ENCODE data around the gene BLOC1S1. TPM values are rescaled to one million over a fixed set of nuclear protein-coding genes. Genes with fewer than 3 reads are reported as not detected.

The BLOC1S1 gene
- total RNA-seq, 1 experiment from 2014 or later, result 85.5 TPM

DNA sequence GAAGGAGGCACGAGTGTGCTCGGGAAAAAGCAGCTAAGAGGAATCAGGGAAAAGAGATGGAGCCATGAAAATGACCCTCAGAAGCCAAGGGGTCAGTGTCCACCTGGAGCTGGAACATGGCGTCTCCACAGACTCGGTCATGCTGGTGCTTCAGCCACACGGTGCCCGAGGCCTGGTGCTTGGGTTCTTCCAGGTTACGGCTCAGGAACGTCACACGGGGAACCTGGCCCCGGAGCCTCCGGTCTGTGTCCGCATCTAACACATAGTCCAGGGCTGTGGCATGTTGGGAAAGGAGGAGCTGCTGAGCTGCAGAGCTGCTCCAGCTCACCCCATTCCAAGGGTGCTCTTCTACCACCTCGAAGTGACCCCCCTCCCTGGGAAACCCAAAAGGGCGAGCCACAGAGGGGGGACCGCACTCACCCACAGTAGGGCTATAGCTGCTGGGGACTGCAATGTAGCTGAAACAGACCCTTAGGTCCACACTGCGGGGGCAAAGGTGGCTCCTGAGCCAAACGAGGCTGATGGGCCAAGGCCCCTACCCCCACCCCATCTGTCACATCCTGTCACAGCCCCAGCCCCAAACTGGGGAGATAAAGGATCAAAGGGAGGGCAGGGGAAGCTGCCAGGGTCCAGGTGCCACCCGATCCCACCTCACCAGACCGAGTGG lies 18.9 kb upstream of the BLOC1S1 start:
- Histone ChIP-seq H3K79me2 (ENCODE audit: insufficient read depth, low read length) (no peaks in the 10 kb centered on the region), H3K4me3 (replicated peaks in 1 of 2; ENCODE audit: low read depth in 1 of 2, low read length in 2 of 2) (no peak overlapping the region), H3K4me1 (ENCODE audit: control insufficient read depth in 1 of 2, insufficient read depth in 2 of 2, low read length in 2 of 2) (peaks cover 0 to 4% of the 10 kb centered on the region in 2 experiments; a peak in 1 of 4 replicates), H3K4me2 (ENCODE audit: low read length) (no peak overlapping the region), H4K20me1 (ENCODE audit: insufficient read depth) (no peaks in the 10 kb centered on the region), H3K9me2 (ENCODE audit: insufficient read depth) (no peaks in the 10 kb centered on the region), H3K36me3 (ENCODE audit: control insufficient read depth in 1 of 2, insufficient read depth in 2 of 2, low read length in 2 of 2) (no peaks in the 10 kb centered on the region), H3K27me3 (ENCODE audit: insufficient read depth, low read length) (no peaks in the 10 kb centered on the region), H2AFZ (ENCODE audit: low read depth, low read length, poor library complexity, severe bottlenecking) (no peak overlapping the region), H3K9me3 (ENCODE audit: control insufficient read depth in 1 of 2, insufficient read depth in 1 of 2, low read depth in 1 of 2, low read length in 2 of 2) (no peaks in the 10 kb centered on the region), H3K27ac (ENCODE audit: low read depth, low read length) (no peak overlapping the region), H3K9ac (ENCODE audit: low read length) (no peak overlapping the region)
- ATAC-seq (no peak), DNase-seq (ENCODE audit: low read depth, low spot score) (no peak)
- TF ChIP-seq POLR2AphosphoS5 (IDR thresholded peaks at IDR 0.05; ENCODE audit: low read depth, low read length) (no peak), SP1 (IDR thresholded peaks at IDR 0.05; ENCODE audit: low read depth) (no peak), SIN3A (IDR thresholded peaks at IDR 0.05; ENCODE audit: low read depth) (no peak), RAD21 (IDR thresholded peaks at IDR 0.05; ENCODE audit: low read depth) (no peak), EGR1 (IDR thresholded peaks at IDR 0.05; ENCODE audit: low read depth) (no peak), ZBTB33 (IDR thresholded peaks at IDR 0.05; ENCODE audit: extremely low read depth, insufficient replicate concordance, low read length) (no peak), CBX3 (IDR thresholded peaks at IDR 0.05; ENCODE audit: low read depth) (no peak), SRF (IDR thresholded peaks at IDR 0.05; ENCODE audit: low read depth) (no peak), CEBPB (IDR thresholded peaks at IDR 0.05; ENCODE audit: low read depth) (no peak)
- BruUV-seq (replicated peaks), result no TSS peak
- ChIA-PET CTCF (interaction anchor here (1.5 kb wide), 1 partner anchor 9 kb away, joined by 12 read pairs; no protein-coding TSS in a partner anchor), POLR2A (no interaction called here), RAD21 (ENCODE audit: low non-redundant PET in 1 of 2, low total read pairs in 2 of 2, uncharacterized antibody in 2 of 2, unreplicated experiment in 2 of 2) (no interaction called here)
- intact Hi-C loops (cut with micrococcal nuclease), result no loop called here
